ENCODE results near the gene SPATA17.

SPATA17 gene

GRCh38 chr1:217846733-217847132, 215.6 kb downstream of the SPATA17 start:
- Histone ChIP-seq H3K79me2 (ENCODE audit: control insufficient read depth, insufficient read depth, low read length, unreplicated experiment) (no peaks in the 10 kb centered on the region), H3K4me1 (ENCODE audit: control insufficient read depth, insufficient read depth, low read length, unreplicated experiment) (no peaks in the 10 kb centered on the region), H3K27ac (ENCODE audit: low read depth, low read length) (no peak overlapping the region), H3K27me3 (ENCODE audit: insufficient read depth, low read length) (no peaks in the 10 kb centered on the region), H3K36me3 (ENCODE audit: insufficient read depth, low read length) (no peaks in the 10 kb centered on the region), H3K4me3 (ENCODE audit: low read depth, low read length) (no peak overlapping the region), H2AFZ (ENCODE audit: low read length, unreplicated experiment) (no peak overlapping the region)

DNA sequence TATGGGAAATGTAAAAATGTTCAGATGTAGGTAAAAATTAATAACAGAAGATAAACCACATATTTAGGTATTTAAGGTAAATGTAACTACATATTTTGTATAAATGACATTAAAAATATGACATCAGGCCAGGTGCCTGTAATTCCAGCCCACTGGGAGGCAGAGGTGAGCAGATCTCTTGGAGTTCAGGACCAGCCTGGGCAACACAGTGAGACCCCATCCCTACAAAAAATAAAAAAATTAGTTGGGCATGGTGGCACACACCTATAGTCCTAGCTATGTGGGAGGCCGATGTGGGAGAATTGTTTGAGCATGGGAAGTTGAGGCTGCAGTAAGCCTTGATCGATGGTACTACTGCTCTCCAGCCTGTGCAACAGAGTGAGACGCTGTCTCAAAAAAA, 216.5 kb downstream of the SPATA17 start:
- Histone ChIP-seq H3K79me2 (ENCODE audit: control insufficient read depth, insufficient read depth, low read length, unreplicated experiment) (no peaks in the 10 kb centered on the region), H3K36me3 (ENCODE audit: insufficient read depth, low read length) (no peaks in the 10 kb centered on the region), H3K4me1 (ENCODE audit: control insufficient read depth, insufficient read depth, low read length, unreplicated experiment) (no peaks in the 10 kb centered on the region), H2AFZ (ENCODE audit: low read length, unreplicated experiment) (no peak overlapping the region), H3K27ac (ENCODE audit: low read depth, low read length) (no peak overlapping the region), H3K4me3 (ENCODE audit: low read depth, low read length) (no peak overlapping the region), H3K27me3 (ENCODE audit: insufficient read depth, low read length) (no peaks in the 10 kb centered on the region)

DNA sequence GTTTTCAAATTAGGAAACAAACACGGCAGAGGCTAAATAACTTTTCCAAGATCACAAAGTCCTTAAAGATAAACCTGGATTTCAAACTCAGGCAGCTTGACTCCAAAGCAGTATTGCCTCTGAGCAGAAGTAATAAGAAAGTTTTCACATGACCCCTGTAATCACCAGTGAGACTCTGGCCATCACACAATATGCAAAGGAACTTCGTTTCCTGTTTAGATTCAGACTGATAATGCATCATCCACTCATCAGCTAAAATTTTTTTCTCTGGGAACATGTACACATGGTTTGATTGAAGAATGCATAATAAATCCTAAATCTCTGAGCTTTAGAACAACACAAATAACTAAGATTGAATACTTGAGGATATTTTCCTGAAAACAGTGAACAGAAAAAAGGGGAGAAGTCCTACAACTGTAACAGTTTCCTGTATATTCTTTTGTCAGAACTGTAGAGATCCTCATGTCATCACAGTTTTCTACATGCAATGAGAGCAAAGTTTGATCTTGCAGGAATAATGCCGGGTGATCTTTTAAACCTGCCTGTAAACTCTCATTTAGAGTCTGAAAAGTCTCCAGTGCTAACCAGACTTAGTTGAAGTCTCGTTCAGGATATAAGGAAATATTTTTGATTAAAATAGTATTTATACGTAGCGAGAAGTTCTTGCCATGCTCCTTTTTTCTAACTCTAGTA, 225.3 kb downstream of the SPATA17 start:
- Histone ChIP-seq H3K27me3 (ENCODE audit: insufficient read depth, low read length) (no peaks in the 10 kb centered on the region), H3K4me3 (ENCODE audit: low read depth, low read length) (no peak overlapping the region), H3K27ac (ENCODE audit: low read depth, low read length) (no peak overlapping the region), H3K36me3 (ENCODE audit: insufficient read depth, low read length) (no peaks in the 10 kb centered on the region), H3K79me2 (ENCODE audit: control insufficient read depth, insufficient read depth, low read length, unreplicated experiment) (no peaks in the 10 kb centered on the region), H3K4me1 (ENCODE audit: control insufficient read depth, insufficient read depth, low read length, unreplicated experiment) (no peaks in the 10 kb centered on the region), H2AFZ (ENCODE audit: low read length, unreplicated experiment) (peak overlapping the region; percentile 3)

GRCh38 chr1:217857061-217857460, 225.9 kb downstream of the SPATA17 start:
- no peaks in the 10 kb centered on the region for H3K27me3 ChIP-seq (ENCODE audit: insufficient read depth, low read length)
- no peak overlapping the region for H3K4me3 ChIP-seq (ENCODE audit: low read depth, low read length)
- H3K4me1 ChIP-seq (ENCODE audit: control insufficient read depth, insufficient read depth, low read length, unreplicated experiment): no peaks in the 10 kb centered on the region
- H3K79me2 ChIP-seq (ENCODE audit: control insufficient read depth, insufficient read depth, low read length, unreplicated experiment): no peaks in the 10 kb centered on the region
- H2AFZ ChIP-seq (ENCODE audit: low read length, unreplicated experiment): no peak overlapping the region
- H3K27ac ChIP-seq (ENCODE audit: low read depth, low read length): no peak overlapping the region
- H3K36me3 ChIP-seq (ENCODE audit: insufficient read depth, low read length): no peaks in the 10 kb centered on the region

GRCh38 chr1:217861658-217862057, 230.5 kb downstream of the SPATA17 start:
- H3K27me3 ChIP-seq (ENCODE audit: insufficient read depth, low read length): no peaks in the 10 kb centered on the region
- H3K27ac ChIP-seq (ENCODE audit: low read depth, low read length): no peak overlapping the region
- no peaks in the 10 kb centered on the region for H3K4me1 ChIP-seq (ENCODE audit: control insufficient read depth, insufficient read depth, low read length, unreplicated experiment)
- no peak overlapping the region for H2AFZ ChIP-seq (ENCODE audit: low read length, unreplicated experiment)
- H3K79me2 ChIP-seq (ENCODE audit: control insufficient read depth, insufficient read depth, low read length, unreplicated experiment): no peaks in the 10 kb centered on the region
- H3K4me3 ChIP-seq (ENCODE audit: low read depth, low read length): no peak overlapping the region
- no peaks in the 10 kb centered on the region for H3K36me3 ChIP-seq (ENCODE audit: insufficient read depth, low read length)

- no peaks in the 10 kb centered on the region for H3K36me3 ChIP-seq (ENCODE audit: insufficient read depth, low read length)
- no peaks in the 10 kb centered on the region for H3K79me2 ChIP-seq (ENCODE audit: control insufficient read depth, insufficient read depth, low read length, unreplicated experiment)
- no peak overlapping the region for H2AFZ ChIP-seq (ENCODE audit: low read length, unreplicated experiment)
- H3K27ac ChIP-seq (ENCODE audit: low read depth, low read length): no peak overlapping the region
- H3K27me3 ChIP-seq (ENCODE audit: insufficient read depth, low read length): no peaks in the 10 kb centered on the region
- no peaks in the 10 kb centered on the region for H3K4me1 ChIP-seq (ENCODE audit: control insufficient read depth, insufficient read depth, low read length, unreplicated experiment)
- no peak overlapping the region for H3K4me3 ChIP-seq (ENCODE audit: low read depth, low read length)
Observed at GRCh38 chr1:217867446-217867995, 236.4 kb downstream of the SPATA17 start.

- Histone ChIP-seq H3K4me3 (ENCODE audit: low read depth, low read length) (no peak overlapping the region), H2AFZ (ENCODE audit: low read length, unreplicated experiment) (no peak overlapping the region), H3K27ac (ENCODE audit: low read depth, low read length) (no peak overlapping the region), H3K4me1 (ENCODE audit: control insufficient read depth, insufficient read depth, low read length, unreplicated experiment) (no peaks in the 10 kb centered on the region), H3K27me3 (ENCODE audit: insufficient read depth, low read length) (no peaks in the 10 kb centered on the region), H3K36me3 (ENCODE audit: insufficient read depth, low read length) (no peaks in the 10 kb centered on the region), H3K79me2 (ENCODE audit: control insufficient read depth, insufficient read depth, low read length, unreplicated experiment) (no peaks in the 10 kb centered on the region)
Observed at GRCh38 chr1:217871955-217872354, 240.8 kb downstream of the SPATA17 start.

- no peaks in the 10 kb centered on the region for H3K79me2 ChIP-seq (ENCODE audit: control insufficient read depth, insufficient read depth, low read length, unreplicated experiment)
- H3K27ac ChIP-seq (ENCODE audit: low read depth, low read length): no peak overlapping the region
- H3K27me3 ChIP-seq (ENCODE audit: insufficient read depth, low read length): no peaks in the 10 kb centered on the region
- no peaks in the 10 kb centered on the region for H3K4me1 ChIP-seq (ENCODE audit: control insufficient read depth, insufficient read depth, low read length, unreplicated experiment)
- no peaks in the 10 kb centered on the region for H3K36me3 ChIP-seq (ENCODE audit: insufficient read depth, low read length)
- H2AFZ ChIP-seq (ENCODE audit: low read length, unreplicated experiment): no peak overlapping the region
- H3K4me3 ChIP-seq (ENCODE audit: low read depth, low read length): no peak overlapping the region
Observed at GRCh38 chr1:217875229-217875628, 244.1 kb downstream of the SPATA17 start.

DNA sequence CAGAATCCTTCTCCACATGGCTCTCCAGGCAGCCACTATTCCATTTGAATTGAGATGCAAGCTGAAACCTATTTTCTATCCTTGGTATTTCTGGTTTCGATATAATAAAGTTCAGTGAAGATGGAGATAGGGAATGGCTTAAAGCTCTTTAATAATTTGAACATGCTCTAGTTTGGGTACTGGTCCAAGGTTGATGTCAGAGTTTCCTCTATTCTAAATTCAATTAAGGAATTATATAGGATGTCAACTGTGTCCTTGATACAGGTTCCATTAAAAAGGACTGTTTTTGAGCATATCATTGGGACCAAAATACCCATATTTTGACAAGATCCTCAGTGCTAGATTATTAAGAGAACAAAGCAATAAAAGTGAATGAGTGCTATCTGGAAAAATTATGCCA, 245.3 kb downstream of the SPATA17 start:
- H3K27me3 ChIP-seq (ENCODE audit: insufficient read depth, low read length): no peaks in the 10 kb centered on the region

GRCh38 chr1:217876896-217877295, 245.8 kb downstream of the SPATA17 start:
- Histone ChIP-seq H3K36me3 (ENCODE audit: insufficient read depth, low read length) (no peaks in the 10 kb centered on the region), H3K79me2 (ENCODE audit: control insufficient read depth, insufficient read depth, low read length, unreplicated experiment) (no peaks in the 10 kb centered on the region), H3K27me3 (ENCODE audit: insufficient read depth, low read length) (no peaks in the 10 kb centered on the region), H2AFZ (ENCODE audit: low read length, unreplicated experiment) (no peak overlapping the region), H3K4me3 (ENCODE audit: low read depth, low read length) (no peak overlapping the region), H3K27ac (ENCODE audit: low read depth, low read length) (no peak overlapping the region), H3K4me1 (ENCODE audit: control insufficient read depth, insufficient read depth, low read length, unreplicated experiment) (no peaks in the 10 kb centered on the region)

More for the DNA sequence above, 245.3 kb downstream of the SPATA17 start:
- Histone ChIP-seq H3K27ac (ENCODE audit: low read depth, low read length) (no peak overlapping the region), H3K4me3 (ENCODE audit: low read depth, low read length) (no peak overlapping the region), H2AFZ (ENCODE audit: low read length, unreplicated experiment) (no peak overlapping the region), H3K36me3 (ENCODE audit: insufficient read depth, low read length) (no peaks in the 10 kb centered on the region), H3K4me1 (ENCODE audit: control insufficient read depth, insufficient read depth, low read length, unreplicated experiment) (no peaks in the 10 kb centered on the region), H3K79me2 (ENCODE audit: control insufficient read depth, insufficient read depth, low read length, unreplicated experiment) (no peaks in the 10 kb centered on the region)

- Histone ChIP-seq H3K4me3 (ENCODE audit: low read depth, low read length) (0 out of 2 replicates have a peak overlapping the region, but pooled peaks have one; percentile 5), H2AFZ (ENCODE audit: low read length, unreplicated experiment) (no peak overlapping the region), H3K79me2 (ENCODE audit: control insufficient read depth, insufficient read depth, low read length, unreplicated experiment) (no peaks in the 10 kb centered on the region), H3K27me3 (ENCODE audit: insufficient read depth, low read length) (no peaks in the 10 kb centered on the region), H3K27ac (ENCODE audit: low read depth, low read length) (peak overlapping the region; percentile 44), H3K4me1 (ENCODE audit: control insufficient read depth, insufficient read depth, low read length, unreplicated experiment) (no peaks in the 10 kb centered on the region), H3K36me3 (ENCODE audit: insufficient read depth, low read length) (no peaks in the 10 kb centered on the region)
Observed at GRCh38 chr1:217881131-217881543, 250.0 kb downstream of the SPATA17 start.

All from ACC112 (cell line).